ENCODE data around the gene PTPMT1. TPM values are rescaled to one million over a fixed set of nuclear protein-coding genes. Genes with fewer than 3 reads are reported as not detected.
"Not testable (repeated sequence)": the region's sequence is repeated elsewhere in the genome, so short reads cannot be mapped to it uniquely, and the experiment has no call there.

PTPMT1 gene
- total and polyA plus RNA-seq, 9 donors: 33.8 to 103 (median 39.6) TPM

- no peak for DNase-seq
- Histone ChIP-seq H3K27ac (no peak overlapping the region), H3K36me3 (no peaks in the 10 kb centered on the region), H3K4me1 (ENCODE audit: insufficient read depth) (peaks cover 8% of the 10 kb centered on the region), H3K4me3 (no peak overlapping the region), H3K9me3 (no peaks in the 10 kb centered on the region), H3K27me3 (no peaks in the 10 kb centered on the region)
- 95 to 97% (median 95%) methylated on average over 6 of the region's 6 CpGs for WGBS, 3 donors
- TF ChIP-seq POLR2A (IDR thresholded peaks at IDR 0.05) (no peak), CTCF (IDR thresholded peaks at IDR 0.05) (no peak), EP300 (IDR thresholded peaks at IDR 0.05) (no peak)
- intact Hi-C loops (cut with DNase I): loop anchor here in 1 of 4 donors (10.0 kb wide), 1 partner anchor 60 kb away; no protein-coding TSS in a partner anchor
Measured at GRCh38 chr11:47545298-47545697, 20.1 kb upstream of the PTPMT1 start.

- H3K4me3 ChIP-seq; DNase-seq; H3K27ac ChIP-seq; H3K4me1 ChIP-seq (ENCODE audit: insufficient read depth); H3K9me3 ChIP-seq; H3K27me3 ChIP-seq; H3K36me3 ChIP-seq: not testable (repeated sequence)
- WGBS, 3 donors: 88 to 100% (median 96%) methylated on average over 7 of the region's 7 CpGs
- intact Hi-C loops (cut with DNase I): loop anchor here in 1 of 4 donors (10.0 kb wide), 1 partner anchor 61 kb away; no protein-coding TSS in a partner anchor
Measured at GRCh38 chr11:47546274-47546673, 19.1 kb upstream of the PTPMT1 start.

- H3K4me1 ChIP-seq (ENCODE audit: insufficient read depth): peaks cover 14% of the 10 kb centered on the region
- no peak for TF ChIP-seq CTCF (IDR thresholded peaks at IDR 0.05)
- no peak for TF ChIP-seq EP300 (IDR thresholded peaks at IDR 0.05)
- 81 to 88% (median 87%) methylated on average over 10 of the region's 10 CpGs for WGBS, 3 donors
- no peaks in the 10 kb centered on the region for H3K27me3 ChIP-seq
- no peak overlapping the region for H3K4me3 ChIP-seq
- no peaks in the 10 kb centered on the region for H3K9me3 ChIP-seq
- no peaks in the 10 kb centered on the region for H3K36me3 ChIP-seq
- peak in 1 of 5 donors; percentile 10 for DNase-seq
- intact Hi-C loops (cut with DNase I): no loop called here
- H3K27ac ChIP-seq: no peak overlapping the region
Measured at GRCh38 chr11:47550288-47551047, 14.9 kb upstream of the PTPMT1 start.

GRCh38 chr11:47551086-47551485, 14.3 kb upstream of the PTPMT1 start:
- intact Hi-C loops (cut with DNase I): no loop called here
- H3K27me3 ChIP-seq: no peaks in the 10 kb centered on the region
- no peaks in the 10 kb centered on the region for H3K9me3 ChIP-seq
- H3K27ac ChIP-seq: no peak overlapping the region
- no peak overlapping the region for H3K4me3 ChIP-seq
- H3K36me3 ChIP-seq: no peaks in the 10 kb centered on the region
- H3K4me1 ChIP-seq (ENCODE audit: insufficient read depth): peaks cover 14% of the 10 kb centered on the region
- TF ChIP-seq CTCF (IDR thresholded peaks at IDR 0.05): no peak
- TF ChIP-seq EP300 (IDR thresholded peaks at IDR 0.05): no peak
- no peak for TF ChIP-seq POLR2A (IDR thresholded peaks at IDR 0.05)
- DNase-seq: no peak

- Histone ChIP-seq H3K4me3 (peak overlapping the region; percentile 92), H3K36me3 (no peaks in the 10 kb centered on the region), H3K27ac (peak overlapping the region; percentile 70 to 75), H3K4me1 (ENCODE audit: insufficient read depth) (peaks cover 14% of the 10 kb centered on the region), H3K9me3 (no peaks in the 10 kb centered on the region), H3K27me3 (no peaks in the 10 kb centered on the region)
- TF ChIP-seq EP300 (IDR thresholded peaks at IDR 0.05) (no peak), POLR2A (IDR thresholded peaks at IDR 0.05) (no peak), CTCF (IDR thresholded peaks at IDR 0.05) (no peak)
- 1% methylated on average over 22 of the region's 22 CpGs for WGBS, 3 donors
- intact Hi-C loops (cut with DNase I): no loop called here
- DNase-seq: peak in 2 of 5 donors; percentile 26 to 55
Measured at GRCh38 chr11:47552056-47552565, 13.3 kb upstream of the PTPMT1 start.

Measured in ovary (tissue), 9 donors.